ENCODE measurements around the gene MN1. TPM values are rescaled to one million over a fixed set of nuclear protein-coding genes. Genes with fewer than 3 reads are reported as not detected.

MN1 gene
- total and polyA plus RNA-seq, 2 of the 8 experiments (the other 6 are each of a cell fraction or from before 2014, with no cell fraction given), result 3.1 to 4.9 TPM

DNA sequence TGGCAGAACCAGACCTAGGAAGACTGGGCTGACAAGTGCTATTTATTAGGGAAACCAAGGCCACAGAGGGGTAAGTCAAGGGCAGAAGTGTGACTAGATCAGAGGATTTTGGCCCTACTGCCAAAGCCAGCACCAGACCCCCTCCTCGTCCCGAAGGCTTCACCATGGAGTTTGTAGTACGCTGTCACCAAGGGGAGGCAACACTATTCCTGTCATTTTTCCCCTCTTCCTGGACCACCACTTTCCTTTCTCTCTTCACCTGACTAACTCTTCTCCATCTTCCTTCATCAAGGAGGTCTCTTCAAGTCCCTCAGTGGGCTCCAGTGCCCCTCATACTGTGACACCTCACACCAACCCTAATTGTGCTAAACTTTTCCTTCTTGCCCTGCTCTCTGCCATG lies 34.9 kb downstream of the MN1 start:
- H2BK5ac ChIP-seq (ENCODE audit: low read depth, low read length), result no peak overlapping the region; the same call in 1 of the 2 replicates
- H3K36me3 ChIP-seq (ENCODE audit: control insufficient read depth in 2 of 4, insufficient read depth in 4 of 4, low read length in 3 of 4), result no peaks in the 10 kb centered on the region
- H2BK20ac ChIP-seq (ENCODE audit: low read length), result no peak overlapping the region
- H3K9ac ChIP-seq (replicated peaks in 1 of 4; ENCODE audit: extremely low read depth in 1 of 4, low read depth in 3 of 4, low read length in 3 of 4), result no peak overlapping the region
- no peak overlapping the region for H2BK12ac ChIP-seq (ENCODE audit: low read depth, low read length)
- FAIRE-seq (no peak), DNase-seq (ENCODE audit: low read depth in 1 of 2, low spot score in 2 of 2) (no peak)
- no peaks in the 10 kb centered on the region for H3K27me3 ChIP-seq (replicated peaks in 1 of 4; ENCODE audit: control insufficient read depth in 3 of 4, extremely low read depth in 1 of 4, insufficient read depth in 3 of 4, low read length in 3 of 4)
- peaks cover 0 to 2% (median 0%) of the 10 kb centered on the region in 4 experiments; a peak in 2 of 7 replicates for H3K4me1 ChIP-seq (replicated peaks in 1 of 4; ENCODE audit: control insufficient read depth in 3 of 4, insufficient read depth in 4 of 4, low read length in 3 of 4)
- H3K23me2 ChIP-seq (ENCODE audit: low read depth, low read length), result no peaks in the 10 kb centered on the region
- H3K9me3 ChIP-seq (ENCODE audit: insufficient read depth in 2 of 2, low read depth in 1 of 2, low read length in 1 of 2), result no peaks in the 10 kb centered on the region
- no peak overlapping the region for H2BK120ac ChIP-seq (replicated peaks; ENCODE audit: low read depth, low read length)
- CTCF ChIA-PET (ENCODE audit: partially characterized antibody), result no interaction called here
- no peak overlapping the region for H2AK5ac ChIP-seq (ENCODE audit: low read depth, low read length)
- no peak overlapping the region for H3K18ac ChIP-seq (ENCODE audit: extremely low read depth, low read length)
- no peak overlapping the region for H3K23ac ChIP-seq (ENCODE audit: insufficient read length)
- H3K4me3 ChIP-seq (ENCODE audit: extremely low read depth in 1 of 4, insufficient read depth in 2 of 4, low read depth in 3 of 4, low read length in 4 of 4), result no peak overlapping the region
- no peaks in the 10 kb centered on the region; a peak in 1 of 4 replicates for H3K79me2 ChIP-seq (ENCODE audit: control insufficient read depth in 1 of 2, insufficient read depth in 2 of 2, low read length in 2 of 2)
- H3K79me1 ChIP-seq (ENCODE audit: low read depth, low read length), result no peaks in the 10 kb centered on the region; the same call in 1 of the 2 replicates
- POLR2A ChIA-PET (ENCODE audit: partially characterized antibody), result no interaction called here
- TF ChIP-seq CTBP2 (IDR thresholded peaks at IDR 0.05; ENCODE audit: borderline replicate concordance, insufficient read depth, insufficient read length, low read length) (no peak), SP2 (IDR thresholded peaks at IDR 0.05; ENCODE audit: low read length) (no peak), SRF (IDR thresholded peaks at IDR 0.05; ENCODE audit: low read depth, low read length) (no peak), KDM1A (IDR thresholded peaks at IDR 0.05; ENCODE audit: borderline replicate concordance, low read length) (peak; percentile 48; the same call in 1 of the 2 replicates)
- H2AFZ ChIP-seq (ENCODE audit: low read length), result no peak overlapping the region
- WGBS, 2 experiments (ENCODE audit: extremely low coverage in 1 of 2, insufficient coverage in 1 of 2, insufficient read length in 1 of 2, insufficient replicate concordance in 2 of 2, low coverage in 1 of 2, low lambda C conversion rate in 2 of 2, missing lambda C conversion rate in 1 of 2), result 97% methylated on average over 3 of the region's 3 CpGs; no CpG with 5 or more reads in 1 of the 2 experiments
- H4K8ac ChIP-seq (ENCODE audit: extremely low read depth, insufficient read depth, low read length), result no peak overlapping the region
- H3K14ac ChIP-seq (ENCODE audit: insufficient read length), result no peak overlapping the region
- no peak overlapping the region for H4K5ac ChIP-seq (ENCODE audit: insufficient read length, low read depth, low read length)
- no peak overlapping the region for H2BK15ac ChIP-seq (ENCODE audit: low read length)
- no peak overlapping the region for H3K27ac ChIP-seq (ENCODE audit: low read depth, low read length)
- no peak overlapping the region for H3K56ac ChIP-seq (replicated peaks; ENCODE audit: insufficient read length, low read depth, low read length)
- no peak overlapping the region for H4K91ac ChIP-seq (replicated peaks; ENCODE audit: insufficient read length, low read length)
- H4K20me1 ChIP-seq (replicated peaks in 1 of 2; ENCODE audit: control insufficient read depth in 1 of 2, insufficient read depth in 2 of 2, low read length in 2 of 2), result no peaks in the 10 kb centered on the region
- H3K4ac ChIP-seq (replicated peaks; ENCODE audit: insufficient read length, low read depth, low read length), result no peak overlapping the region
- H3K4me2 ChIP-seq (ENCODE audit: insufficient read depth in 1 of 2, low read depth in 2 of 2, low read length in 2 of 2), result no peak overlapping the region
